ENCODE measurements around the gene FAM171A2.
"Not testable (repeated sequence)": the region's sequence is repeated elsewhere in the genome, so short reads cannot be mapped to it uniquely, and the experiment has no call there.

FAM171A2 gene

GRCh38 chr17:44363613-44364159 is at the start of gene FAM171A2:
Gene FAM171A2, minus strand, starts transcription at chr17:44363853. Its CDS starts 139 bp downstream, at chr17:44363714.
- Mint-ChIP-seq H3K4me1 (peaks cover 2% of the 10 kb centered on the region), H3K36me3 (no peaks in the 10 kb centered on the region), H3K4me3 (peak within 1 kb of the TSS; percentile 76), H3K27ac (no peak within 1 kb of the TSS), H3K27me3 (peaks cover 89% of the 10 kb centered on the region), H3K9me3 (no peaks in the 10 kb centered on the region)
- peak; percentile 74 for DNase-seq
- CTCF ChIA-PET = interaction anchor here (0.7 to 5.1 kb wide), 6 partner anchors 9 to 152 kb away, joined by 3 to 34 read pairs (median 4); no protein-coding TSS in a partner anchor

- Mint-ChIP-seq H3K36me3 (peaks cover 7% of the 10 kb centered on the region), H3K4me1 (no peaks in the 10 kb centered on the region), H3K27me3 (no peaks in the 10 kb centered on the region), H3K4me3 (no peak overlapping the region), H3K27ac (no peak overlapping the region), H3K9me3 (no peaks in the 10 kb centered on the region)
- CTCF ChIA-PET = interaction anchor here (1.3 kb wide), 1 partner anchor 34 kb away, joined by 3 read pairs; no protein-coding TSS in a partner anchor
- no peak for DNase-seq
Observed at GRCh38 chr17:44409309-44410028, 45.8 kb upstream of the FAM171A2 start.

- no peaks in the 10 kb centered on the region for H3K4me1 Mint-ChIP-seq
- H3K36me3 Mint-ChIP-seq = peaks cover 7% of the 10 kb centered on the region
- no peaks in the 10 kb centered on the region for H3K27me3 Mint-ChIP-seq
- CTCF ChIA-PET = interaction anchor here (1.3 kb wide), 1 partner anchor 33 kb away, joined by 3 read pairs; no protein-coding TSS in a partner anchor
- no peak overlapping the region for H3K27ac Mint-ChIP-seq
- no peaks in the 10 kb centered on the region for H3K9me3 Mint-ChIP-seq
- H3K4me3 Mint-ChIP-seq = no peak overlapping the region
- no peak for DNase-seq
Observed at GRCh38 chr17:44408786-44409185, 45.1 kb upstream of the FAM171A2 start.

- Mint-ChIP-seq H3K27me3 (no peaks in the 10 kb centered on the region), H3K4me1 (no peaks in the 10 kb centered on the region), H3K4me3 (no peak overlapping the region), H3K27ac (no peak overlapping the region), H3K9me3 (no peaks in the 10 kb centered on the region), H3K36me3 (peaks cover 38% of the 10 kb centered on the region)
- CTCF ChIA-PET = interaction anchor here (5.9 kb wide), 1 partner anchor 120 kb away, joined by 32 read pairs; no protein-coding TSS in a partner anchor
- DNase-seq = no peak
Observed at GRCh38 chr17:44402564-44403172, 39.0 kb upstream of the FAM171A2 start.

GRCh38 chr17:44400226-44400847 is 36.7 kb upstream of the FAM171A2 start:
- CTCF ChIA-PET = interaction anchor here (0.6 to 5.9 kb wide), 2 partner anchors 122 to 134 kb away, joined by 4 to 32 read pairs; no protein-coding TSS in a partner anchor
- Mint-ChIP-seq H3K4me3 (no peak overlapping the region), H3K9me3 (no peaks in the 10 kb centered on the region), H3K27me3 (no peaks in the 10 kb centered on the region), H3K4me1 (no peaks in the 10 kb centered on the region), H3K27ac (no peak overlapping the region), H3K36me3 (peaks cover 45% of the 10 kb centered on the region)
- DNase-seq = no peak

- H3K4me1 Mint-ChIP-seq = no peaks in the 10 kb centered on the region
- H3K36me3 Mint-ChIP-seq = peaks cover 43% of the 10 kb centered on the region
- CTCF ChIA-PET = interaction anchor here (0.6 to 5.9 kb wide), 2 partner anchors 123 to 136 kb away, joined by 4 to 32 read pairs; no protein-coding TSS in a partner anchor
- no peaks in the 10 kb centered on the region for H3K9me3 Mint-ChIP-seq
- H3K27me3 Mint-ChIP-seq = no peaks in the 10 kb centered on the region
- H3K4me3 Mint-ChIP-seq = no peak overlapping the region
- H3K27ac Mint-ChIP-seq = no peak overlapping the region
- DNase-seq = no peak
Observed at GRCh38 chr17:44398692-44399691, 35.3 kb upstream of the FAM171A2 start.

GRCh38 chr17:44397479-44398440 is 34.1 kb upstream of the FAM171A2 start:
- H3K4me3 Mint-ChIP-seq = no peak overlapping the region
- no peak overlapping the region for H3K27ac Mint-ChIP-seq
- H3K4me1 Mint-ChIP-seq = no peaks in the 10 kb centered on the region
- no peak for DNase-seq
- CTCF ChIA-PET = interaction anchor here (5.9 kb wide), 1 partner anchor 124 kb away, joined by 32 read pairs; no protein-coding TSS in a partner anchor
- no peaks in the 10 kb centered on the region for H3K27me3 Mint-ChIP-seq
- no peaks in the 10 kb centered on the region for H3K9me3 Mint-ChIP-seq
- H3K36me3 Mint-ChIP-seq = peaks cover 42% of the 10 kb centered on the region

GRCh38 chr17:44396946-44397345 is 33.3 kb upstream of the FAM171A2 start:
- no peak for DNase-seq
- Mint-ChIP-seq H3K4me3 (no peak overlapping the region), H3K4me1 (no peaks in the 10 kb centered on the region), H3K27ac (no peak overlapping the region), H3K9me3 (no peaks in the 10 kb centered on the region), H3K36me3 (peaks cover 39% of the 10 kb centered on the region), H3K27me3 (no peaks in the 10 kb centered on the region)
- CTCF ChIA-PET = no interaction called here

GRCh38 chr17:44394833-44395232 is 31.2 kb upstream of the FAM171A2 start:
- Mint-ChIP-seq H3K27me3 (peaks cover under 1% of the 10 kb centered on the region), H3K4me1 (no peaks in the 10 kb centered on the region), H3K9me3 (no peaks in the 10 kb centered on the region), H3K36me3 (peaks cover 25% of the 10 kb centered on the region), H3K4me3 (no peak overlapping the region), H3K27ac (no peak overlapping the region)
- DNase-seq = no peak
- CTCF ChIA-PET = no interaction called here

GRCh38 chr17:44394112-44394511 is 30.5 kb upstream of the FAM171A2 start:
- H3K36me3 Mint-ChIP-seq = peaks cover 20% of the 10 kb centered on the region
- DNase-seq, CTCF ChIA-PET, H3K4me3 Mint-ChIP-seq, H3K4me1 Mint-ChIP-seq, H3K27ac Mint-ChIP-seq, H3K27me3 Mint-ChIP-seq, H3K9me3 Mint-ChIP-seq: not testable (repeated sequence)

GRCh38 chr17:44390250-44390870 is 26.7 kb upstream of the FAM171A2 start:
- CTCF ChIA-PET = interaction anchor here (1.4 to 1.5 kb wide), 2 partner anchors 14 to 59 kb away, joined by 3 read pairs; no protein-coding TSS in a partner anchor
- peaks cover 9% of the 10 kb centered on the region for H3K4me1 Mint-ChIP-seq

GRCh38 chr17:44389723-44390202 is 26.1 kb upstream of the FAM171A2 start:
- Mint-ChIP-seq H3K27me3 (peaks cover 42% of the 10 kb centered on the region), H3K4me3 (no peak overlapping the region), H3K4me1 (peaks cover 12% of the 10 kb centered on the region), H3K9me3 (no peaks in the 10 kb centered on the region), H3K27ac (no peak overlapping the region), H3K36me3 (no peaks in the 10 kb centered on the region)
- no peak for DNase-seq
- CTCF ChIA-PET = interaction anchor here (1.4 to 1.5 kb wide), 2 partner anchors 13 to 59 kb away, joined by 3 read pairs; no protein-coding TSS in a partner anchor

More at GRCh38 chr17:44390250-44390870, 26.7 kb upstream of the FAM171A2 start:
- H3K27me3 Mint-ChIP-seq = peaks cover 37% of the 10 kb centered on the region
- no peak overlapping the region for H3K4me3 Mint-ChIP-seq
- H3K27ac Mint-ChIP-seq = no peak overlapping the region
- H3K9me3 Mint-ChIP-seq = no peaks in the 10 kb centered on the region
- DNase-seq = no peak
- no peaks in the 10 kb centered on the region for H3K36me3 Mint-ChIP-seq
